ENCODE measurements around the gene ZNF648.

DNA sequence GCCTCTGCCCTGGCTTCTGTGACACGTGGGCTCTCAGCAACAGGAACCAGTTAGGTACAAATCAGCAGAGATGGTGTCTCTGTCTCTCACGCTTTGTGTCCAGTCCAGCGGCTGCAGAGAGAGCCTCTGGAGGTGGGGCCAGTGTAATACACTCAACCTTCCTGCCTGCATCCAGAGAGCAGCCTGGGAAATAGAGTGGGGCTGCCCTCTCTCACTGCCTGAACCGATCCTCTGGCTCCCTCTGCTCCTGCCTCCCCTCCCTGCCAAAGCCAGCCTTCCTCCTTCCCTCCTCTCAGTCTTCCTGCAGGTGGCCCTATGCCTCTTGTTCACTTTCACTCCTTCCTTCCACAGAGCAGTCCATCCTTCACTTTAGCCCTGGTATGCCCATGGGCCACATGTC lies at the start of gene ZNF648:
- TF ChIP-seq EZH2 (IDR thresholded peaks at IDR 0.05) = no peak
- TF ChIP-seq, protein P1, sequence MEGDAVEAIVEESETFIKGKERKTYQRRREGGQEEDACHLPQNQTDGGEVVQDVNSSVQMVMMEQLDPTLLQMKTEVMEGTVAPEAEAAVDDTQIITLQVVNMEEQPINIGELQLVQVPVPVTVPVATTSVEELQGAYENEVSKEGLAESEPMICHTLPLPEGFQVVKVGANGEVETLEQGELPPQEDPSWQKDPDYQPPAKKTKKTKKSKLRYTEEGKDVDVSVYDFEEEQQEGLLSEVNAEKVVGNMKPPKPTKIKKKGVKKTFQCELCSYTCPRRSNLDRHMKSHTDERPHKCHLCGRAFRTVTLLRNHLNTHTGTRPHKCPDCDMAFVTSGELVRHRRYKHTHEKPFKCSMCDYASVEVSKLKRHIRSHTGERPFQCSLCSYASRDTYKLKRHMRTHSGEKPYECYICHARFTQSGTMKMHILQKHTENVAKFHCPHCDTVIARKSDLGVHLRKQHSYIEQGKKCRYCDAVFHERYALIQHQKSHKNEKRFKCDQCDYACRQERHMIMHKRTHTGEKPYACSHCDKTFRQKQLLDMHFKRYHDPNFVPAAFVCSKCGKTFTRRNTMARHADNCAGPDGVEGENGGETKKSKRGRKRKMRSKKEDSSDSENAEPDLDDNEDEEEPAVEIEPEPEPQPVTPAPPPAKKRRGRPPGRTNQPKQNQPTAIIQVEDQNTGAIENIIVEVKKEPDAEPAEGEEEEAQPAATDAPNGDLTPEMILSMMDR (IDR thresholded peaks at IDR 0.05) = peak; percentile 9
